Dermis blood vessel endothelial cell (primary cell): Measurements from ENCODE around the gene TIGD1. TPM values are rescaled to one million over a fixed set of nuclear protein-coding genes. Genes with fewer than 3 reads are reported as not detected.
"Not testable (repeated sequence)": the region's sequence is repeated elsewhere in the genome, so short reads cannot be mapped to it uniquely, and the experiment has no call there.

ENCODE experiments used
- DNase-seq: peaks from one replicate; pipeline ENCODE4 v3.0.0; 2010
- total RNA-seq: library from RNA; depleted of rRNA; stranded (reverse); fragments of >200 nt; gene quantifications from 2 replicates; pipeline ENCODE4 v1.2.3, GENCODE V29; 2014

Gene TIGD1
- total RNA-seq: 1.3 and 1.5 TPM in 2 replicates

GRCh38 chr2:232550354-232551249 lies at the start of gene TIGD1, which contains the start of gene EIF4E2:
TIGD1 (minus strand) TSS chr2:232550557; CDS start chr2:232549882, 675 bp downstream.
EIF4E2 (plus strand) TSS chr2:232550689; CDS start chr2:232550725, 36 bp downstream.
- DNase-seq: peak; percentile 96

GRCh38 chr2:232598293-232598692 lies 47.9 kb upstream of the TIGD1 start:
- DNase-seq: no peak

GRCh38 chr2:232597362-232598079 lies 47.2 kb upstream of the TIGD1 start:
- no peak for DNase-seq

- no peak for DNase-seq
Measured at GRCh38 chr2:232593982-232594381, 43.6 kb upstream of the TIGD1 start.

GRCh38 chr2:232592772-232593395 lies 42.5 kb upstream of the TIGD1 start:
- peak; percentile 84 for DNase-seq

GRCh38 chr2:232588680-232589585 lies 38.6 kb upstream of the TIGD1 start:
- DNase-seq: no peak

GRCh38 chr2:232588031-232588430 lies 37.7 kb upstream of the TIGD1 start:
- no peak for DNase-seq

- DNase-seq: no peak
Measured at GRCh38 chr2:232587512-232587911, 37.2 kb upstream of the TIGD1 start.

- no peak for DNase-seq
Measured at GRCh38 chr2:232586943-232587505, 36.7 kb upstream of the TIGD1 start.

GRCh38 chr2:232584238-232584637 lies 33.9 kb upstream of the TIGD1 start:
- DNase-seq: peak; percentile 40

- DNase-seq: no peak
Measured at GRCh38 chr2:232581725-232582124, 31.4 kb upstream of the TIGD1 start.

GRCh38 chr2:232580648-232580981 lies 30.3 kb upstream of the TIGD1 start:
- no peak for DNase-seq

GRCh38 chr2:232578626-232579025 lies 28.3 kb upstream of the TIGD1 start:
- no peak for DNase-seq

GRCh38 chr2:232577841-232578240 lies 27.5 kb upstream of the TIGD1 start:
- no peak for DNase-seq

- no peak for DNase-seq
Measured at GRCh38 chr2:232576995-232577394, 26.6 kb upstream of the TIGD1 start.

- no peak for DNase-seq
Measured at GRCh38 chr2:232575404-232575746, 25.0 kb upstream of the TIGD1 start.

GRCh38 chr2:232574674-232575403 lies 24.5 kb upstream of the TIGD1 start:
- no peak for DNase-seq

- no peak for DNase-seq
Measured at GRCh38 chr2:232573771-232574435, 23.5 kb upstream of the TIGD1 start.

GRCh38 chr2:232573042-232573441 lies 22.7 kb upstream of the TIGD1 start:
- no peak for DNase-seq

- DNase-seq: peak; percentile 17
Measured at GRCh38 chr2:232571026-232571474, 20.7 kb upstream of the TIGD1 start.

GRCh38 chr2:232570481-232570880 lies 20.1 kb upstream of the TIGD1 start:
- DNase-seq: not testable (repeated sequence)
